ENCODE data around the gene ARHGEF28. TPM values are rescaled to one million over a fixed set of nuclear protein-coding genes. Genes with fewer than 3 reads are reported as not detected.

ARHGEF28 gene
- total and polyA plus RNA-seq, 2 of the 13 experiments (the other 11 are each of a cell fraction or from before 2014, with no cell fraction given) = 17.4 to 34.1 TPM

- TF ChIP-seq, protein P1, sequence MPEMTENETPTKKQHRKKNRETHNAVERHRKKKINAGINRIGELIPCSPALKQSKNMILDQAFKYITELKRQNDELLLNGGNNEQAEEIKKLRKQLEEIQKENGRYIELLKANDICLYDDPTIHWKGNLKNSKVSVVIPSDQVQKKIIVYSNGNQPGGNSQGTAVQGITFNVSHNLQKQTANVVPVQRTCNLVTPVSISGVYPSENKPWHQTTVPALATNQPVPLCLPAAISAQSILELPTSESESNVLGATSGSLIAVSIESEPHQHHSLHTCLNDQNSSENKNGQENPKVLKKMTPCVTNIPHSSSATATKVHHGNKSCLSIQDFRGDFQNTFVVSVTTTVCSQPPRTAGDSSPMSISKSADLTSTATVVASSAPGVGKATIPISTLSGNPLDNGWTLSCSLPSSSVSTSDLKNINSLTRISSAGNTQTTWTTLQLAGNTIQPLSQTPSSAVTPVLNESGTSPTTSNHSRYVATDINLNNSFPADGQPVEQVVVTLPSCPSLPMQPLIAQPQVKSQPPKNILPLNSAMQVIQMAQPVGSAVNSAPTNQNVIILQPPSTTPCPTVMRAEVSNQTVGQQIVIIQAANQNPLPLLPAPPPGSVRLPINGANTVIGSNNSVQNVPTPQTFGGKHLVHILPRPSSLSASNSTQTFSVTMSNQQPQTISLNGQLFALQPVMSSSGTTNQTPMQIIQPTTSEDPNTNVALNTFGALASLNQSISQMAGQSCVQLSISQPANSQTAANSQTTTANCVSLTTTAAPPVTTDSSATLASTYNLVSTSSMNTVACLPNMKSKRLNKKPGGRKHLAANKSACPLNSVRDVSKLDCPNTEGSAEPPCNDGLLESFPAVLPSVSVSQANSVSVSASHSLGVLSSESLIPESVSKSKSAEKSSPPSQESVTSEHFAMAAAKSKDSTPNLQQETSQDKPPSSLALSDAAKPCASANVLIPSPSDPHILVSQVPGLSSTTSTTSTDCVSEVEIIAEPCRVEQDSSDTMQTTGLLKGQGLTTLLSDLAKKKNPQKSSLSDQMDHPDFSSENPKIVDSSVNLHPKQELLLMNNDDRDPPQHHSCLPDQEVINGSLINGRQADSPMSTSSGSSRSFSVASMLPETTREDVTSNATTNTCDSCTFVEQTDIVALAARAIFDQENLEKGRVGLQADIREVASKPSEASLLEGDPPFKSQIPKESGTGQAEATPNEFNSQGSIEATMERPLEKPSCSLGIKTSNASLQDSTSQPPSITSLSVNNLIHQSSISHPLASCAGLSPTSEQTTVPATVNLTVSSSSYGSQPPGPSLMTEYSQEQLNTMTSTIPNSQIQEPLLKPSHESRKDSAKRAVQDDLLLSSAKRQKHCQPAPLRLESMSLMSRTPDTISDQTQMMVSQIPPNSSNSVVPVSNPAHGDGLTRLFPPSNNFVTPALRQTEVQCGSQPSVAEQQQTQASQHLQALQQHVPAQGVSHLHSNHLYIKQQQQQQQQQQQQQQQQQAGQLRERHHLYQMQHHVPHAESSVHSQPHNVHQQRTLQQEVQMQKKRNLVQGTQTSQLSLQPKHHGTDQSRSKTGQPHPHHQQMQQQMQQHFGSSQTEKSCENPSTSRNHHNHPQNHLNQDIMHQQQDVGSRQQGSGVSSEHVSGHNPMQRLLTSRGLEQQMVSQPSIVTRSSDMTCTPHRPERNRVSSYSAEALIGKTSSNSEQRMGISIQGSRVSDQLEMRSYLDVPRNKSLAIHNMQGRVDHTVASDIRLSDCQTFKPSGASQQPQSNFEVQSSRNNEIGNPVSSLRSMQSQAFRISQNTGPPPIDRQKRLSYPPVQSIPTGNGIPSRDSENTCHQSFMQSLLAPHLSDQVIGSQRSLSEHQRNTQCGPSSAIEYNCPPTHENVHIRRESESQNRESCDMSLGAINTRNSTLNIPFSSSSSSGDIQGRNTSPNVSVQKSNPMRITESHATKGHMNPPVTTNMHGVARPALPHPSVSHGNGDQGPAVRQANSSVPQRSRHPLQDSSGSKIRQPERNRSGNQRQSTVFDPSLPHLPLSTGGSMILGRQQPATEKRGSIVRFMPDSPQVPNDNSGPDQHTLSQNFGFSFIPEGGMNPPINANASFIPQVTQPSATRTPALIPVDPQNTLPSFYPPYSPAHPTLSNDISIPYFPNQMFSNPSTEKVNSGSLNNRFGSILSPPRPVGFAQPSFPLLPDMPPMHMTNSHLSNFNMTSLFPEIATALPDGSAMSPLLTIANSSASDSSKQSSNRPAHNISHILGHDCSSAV (CRISPR knock-in tag; IDR thresholded peaks at IDR 0.05; ENCODE audit: borderline replicate concordance) = no peak
- TF ChIP-seq, protein P2, sequence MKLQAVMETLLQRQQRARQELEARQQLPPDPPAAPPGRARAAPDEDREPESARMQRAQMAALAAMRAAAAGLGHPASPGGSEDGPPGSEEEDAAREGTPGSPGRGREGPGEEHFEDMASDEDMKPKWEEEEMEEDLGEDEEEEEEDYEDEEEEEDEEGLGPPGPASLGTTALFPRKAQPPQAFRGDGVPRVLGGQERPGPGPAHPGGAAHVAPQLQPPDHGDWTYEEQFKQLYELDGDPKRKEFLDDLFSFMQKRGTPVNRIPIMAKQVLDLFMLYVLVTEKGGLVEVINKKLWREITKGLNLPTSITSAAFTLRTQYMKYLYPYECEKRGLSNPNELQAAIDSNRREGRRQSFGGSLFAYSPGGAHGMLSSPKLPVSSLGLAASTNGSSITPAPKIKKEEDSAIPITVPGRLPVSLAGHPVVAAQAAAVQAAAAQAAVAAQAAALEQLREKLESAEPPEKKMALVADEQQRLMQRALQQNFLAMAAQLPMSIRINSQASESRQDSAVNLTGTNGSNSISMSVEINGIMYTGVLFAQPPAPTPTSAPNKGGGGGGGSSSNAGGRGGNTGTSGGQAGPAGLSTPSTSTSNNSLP (IDR thresholded peaks at IDR 0.05; ENCODE audit: low read depth, low read length) = peak; percentile 52; the same call in 1 of the 2 replicates
These were observed 34.8 kb upstream of the ARHGEF28 start (continued) for GRCh38 chr5:73591102-73591695.
